DND-41 (cell line): ENCODE data around the gene MYNN.

Experiments
- ATAC-seq: fragments of 200-7000 bp; cut with Tn5 transposase; 3 replicates; pipeline ENCODE4 v1.9.1; 2021; ENCODE audit warnings: low read depth; ENCODE audit not compliant: insufficient read depth
- DNase-seq: peaks from one replicate; pipeline ENCODE4 v3.0.0-alpha.2; 2020
- H2AFZ ChIP-seq: 2 replicates; pipeline ENCODE4 v1.6.0; 2012; ENCODE audit warnings: low read depth, low read length
- H3K27ac ChIP-seq: 2 replicates; pipeline ENCODE4 v1.5.1; 2012; ENCODE audit warnings: low read length, inconsistent platforms
- H3K27me3 ChIP-seq: fragments of 200-600 bp; sonication (generic); 2 replicates; pipeline ENCODE4 v1.6.0; 2012; ENCODE audit warnings: low read length, mild to moderate bottlenecking, inconsistent platforms; ENCODE audit not compliant: insufficient read depth, poor library complexity
- H3K36me3 ChIP-seq: 2 replicates; pipeline ENCODE4 v1.5.1; 2012; ENCODE audit warnings: low read length, inconsistent platforms; ENCODE audit not compliant: insufficient read depth
- H3K4me1 ChIP-seq: 2 replicates; pipeline ENCODE4 v1.5.1; 2012; ENCODE audit warnings: mild to moderate bottlenecking, low read length; ENCODE audit not compliant: insufficient read depth
- H3K4me2 ChIP-seq: 2 replicates; pipeline ENCODE4 v1.6.0; 2012; ENCODE audit warnings: mild to moderate bottlenecking, moderate library complexity, low read length, inconsistent platforms; ENCODE audit not compliant: insufficient read depth
- H3K4me3 ChIP-seq, 2 experiments: fragments of 200-600 bp in 1 of 2; shearing (Covaris generic) in 1 of 2; 2 replicates each; pipeline ENCODE4 v1.5.1; 2012 to 2016; ENCODE audit warnings: inconsistent platforms in 2 of 2, low read length in 2 of 2, mild to moderate bottlenecking in 2 of 2, low read depth in 1 of 2, moderate library complexity in 1 of 2
- H3K79me2 ChIP-seq: 2 replicates; pipeline ENCODE4 v1.6.0; 2012; ENCODE audit warnings: low read length, inconsistent platforms; ENCODE audit not compliant: insufficient read depth
- H3K9ac ChIP-seq: 2 replicates; pipeline ENCODE4 v1.6.0; 2012; ENCODE audit warnings: low read depth, mild to moderate bottlenecking, inconsistent platforms, low read length, moderate library complexity
- H3K9me3 ChIP-seq: 2 replicates; pipeline ENCODE4 v1.5.1; 2012; ENCODE audit warnings: low read length, moderate library complexity, mild to moderate bottlenecking, inconsistent platforms; ENCODE audit not compliant: insufficient read depth, severe bottlenecking
- H4K20me1 ChIP-seq: 2 replicates; pipeline ENCODE4 v1.6.0; 2012; ENCODE audit warnings: low read length; ENCODE audit not compliant: insufficient read depth
- EZH2 ChIP-seq: IDR thresholded peaks from 3 replicates; pipeline ENCODE4 v1.6.1; 2012; ENCODE audit warnings: borderline replicate concordance, low read depth, mild to moderate bottlenecking, moderate library complexity, low read length, inconsistent platforms; ENCODE audit not compliant: severe bottlenecking
- TF ChIP-seq, protein P1 (sequence below): IDR thresholded peaks from 2 replicates; pipeline ENCODE4 v1.5.1; 2012; ENCODE audit warnings: borderline replicate concordance, low read length, moderate library complexity, mild to moderate bottlenecking; ENCODE audit not compliant: poor library complexity, severe bottlenecking; ENCODE audit errors: extremely low read depth

MYNN gene

DNA sequence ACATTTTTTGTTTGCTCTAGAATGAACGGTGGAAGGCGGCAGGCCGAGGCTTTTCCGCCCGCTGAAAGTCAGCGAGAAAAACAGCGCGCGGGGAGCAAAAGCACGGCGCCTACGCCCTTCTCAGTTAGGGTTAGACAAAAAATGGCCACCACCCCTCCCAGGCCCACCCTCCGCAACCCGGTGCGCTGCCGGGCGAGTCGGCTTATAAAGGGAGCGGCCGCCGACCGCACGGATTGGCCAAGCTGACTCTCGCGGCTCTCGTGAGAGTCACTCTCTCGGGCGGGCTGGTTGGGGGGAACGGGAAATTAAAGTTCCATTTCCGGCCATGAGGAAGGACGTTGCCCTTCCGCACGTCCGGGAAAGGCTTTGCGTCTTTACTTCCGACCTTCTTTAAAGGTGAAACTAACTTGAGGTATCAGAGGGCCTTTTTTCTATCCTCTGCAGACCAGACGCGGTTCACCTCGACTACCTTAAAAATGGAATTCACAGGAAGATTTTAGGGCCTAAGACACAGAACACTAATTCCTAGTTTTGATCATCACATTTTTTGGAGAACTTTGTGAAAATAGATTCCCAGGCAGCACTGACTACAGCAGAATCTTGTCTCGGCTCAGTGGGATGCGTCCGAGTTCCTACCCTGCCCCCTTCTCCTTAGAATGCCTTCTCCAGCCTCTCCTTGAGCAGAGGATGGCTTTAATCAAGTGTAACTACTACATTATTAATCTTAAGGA lies 8.1 kb upstream of the MYNN start, which contains the start of gene TERC:
Gene TERC (minus strand): TSS at position 179 of the 731 bp plus-strand sequence.
- H3K27ac ChIP-seq = peak within 1 kb of the TSS; percentile 94
- peak within 1 kb of the TSS; percentile 73 to 91 for H3K4me3 ChIP-seq
- peaks cover 31% of the 10 kb centered on the region for H3K4me1 ChIP-seq
- no peak for TF ChIP-seq EZH2
- TF ChIP-seq, protein P1, sequence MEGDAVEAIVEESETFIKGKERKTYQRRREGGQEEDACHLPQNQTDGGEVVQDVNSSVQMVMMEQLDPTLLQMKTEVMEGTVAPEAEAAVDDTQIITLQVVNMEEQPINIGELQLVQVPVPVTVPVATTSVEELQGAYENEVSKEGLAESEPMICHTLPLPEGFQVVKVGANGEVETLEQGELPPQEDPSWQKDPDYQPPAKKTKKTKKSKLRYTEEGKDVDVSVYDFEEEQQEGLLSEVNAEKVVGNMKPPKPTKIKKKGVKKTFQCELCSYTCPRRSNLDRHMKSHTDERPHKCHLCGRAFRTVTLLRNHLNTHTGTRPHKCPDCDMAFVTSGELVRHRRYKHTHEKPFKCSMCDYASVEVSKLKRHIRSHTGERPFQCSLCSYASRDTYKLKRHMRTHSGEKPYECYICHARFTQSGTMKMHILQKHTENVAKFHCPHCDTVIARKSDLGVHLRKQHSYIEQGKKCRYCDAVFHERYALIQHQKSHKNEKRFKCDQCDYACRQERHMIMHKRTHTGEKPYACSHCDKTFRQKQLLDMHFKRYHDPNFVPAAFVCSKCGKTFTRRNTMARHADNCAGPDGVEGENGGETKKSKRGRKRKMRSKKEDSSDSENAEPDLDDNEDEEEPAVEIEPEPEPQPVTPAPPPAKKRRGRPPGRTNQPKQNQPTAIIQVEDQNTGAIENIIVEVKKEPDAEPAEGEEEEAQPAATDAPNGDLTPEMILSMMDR = no peak
- H3K9me3 ChIP-seq = no peaks in the 10 kb centered on the region
- DNase-seq (peak; percentile 93), ATAC-seq (peak; percentile 87)
- peak within 1 kb of the TSS; percentile 87 for H3K4me2 ChIP-seq
- H3K79me2 ChIP-seq = no peaks in the 10 kb centered on the region
- peak within 1 kb of the TSS; percentile 97 for H2AFZ ChIP-seq
- no peaks in the 10 kb centered on the region for H3K27me3 ChIP-seq
- no peaks in the 10 kb centered on the region for H3K36me3 ChIP-seq
- H3K9ac ChIP-seq = peak within 1 kb of the TSS; percentile 86
- no peaks in the 10 kb centered on the region for H4K20me1 ChIP-seq

DNA sequence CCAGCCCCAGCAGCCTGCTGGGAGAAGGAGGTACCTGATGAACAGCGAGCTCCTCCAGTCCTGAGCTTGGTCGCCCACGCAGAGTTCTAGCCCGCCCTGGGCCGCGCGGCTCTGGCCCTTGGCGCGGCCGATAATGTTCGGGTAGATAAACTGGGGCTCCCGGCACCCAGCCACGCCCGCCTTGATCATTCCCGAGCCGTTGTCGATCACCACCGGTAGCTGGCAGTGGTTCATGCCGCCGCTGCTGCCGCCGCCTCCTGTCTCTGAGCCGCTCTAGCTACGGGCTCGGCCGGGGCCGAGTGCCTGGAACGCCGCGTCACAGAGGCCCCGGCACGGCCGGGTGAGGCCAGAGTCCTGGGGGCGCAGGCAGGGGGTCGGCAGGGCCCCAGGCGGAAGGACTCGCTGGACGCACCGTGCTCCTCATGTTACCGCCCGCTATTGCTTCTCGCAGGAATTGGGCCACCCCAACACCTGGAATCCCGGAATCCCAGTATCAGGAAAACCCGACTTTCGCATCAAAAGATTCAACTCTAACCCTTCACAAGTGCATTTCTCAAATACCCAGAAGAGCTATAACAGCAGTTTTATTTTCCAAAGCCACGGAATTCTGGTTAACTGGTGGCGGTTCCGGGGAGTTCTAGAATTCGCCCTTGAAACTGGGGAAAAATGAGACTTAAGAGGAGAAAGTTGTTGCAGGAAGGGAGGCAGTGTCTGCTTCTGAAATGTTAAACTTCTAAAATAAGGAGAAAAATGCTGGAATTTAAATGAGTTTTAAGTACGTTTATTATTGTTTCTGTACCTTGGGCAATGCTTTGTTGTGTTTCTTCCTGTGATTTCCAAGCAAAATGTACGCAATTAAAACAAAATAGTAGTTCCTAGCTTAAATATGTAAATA lies 3.7 kb upstream of the MYNN start, which contains the start of gene ACTRT3:
Gene ACTRT3 (minus strand): TSS at position 275 of the 895 bp plus-strand sequence. CDS start 41 bp downstream, at position 234.
- no peak for ATAC-seq

DNA sequence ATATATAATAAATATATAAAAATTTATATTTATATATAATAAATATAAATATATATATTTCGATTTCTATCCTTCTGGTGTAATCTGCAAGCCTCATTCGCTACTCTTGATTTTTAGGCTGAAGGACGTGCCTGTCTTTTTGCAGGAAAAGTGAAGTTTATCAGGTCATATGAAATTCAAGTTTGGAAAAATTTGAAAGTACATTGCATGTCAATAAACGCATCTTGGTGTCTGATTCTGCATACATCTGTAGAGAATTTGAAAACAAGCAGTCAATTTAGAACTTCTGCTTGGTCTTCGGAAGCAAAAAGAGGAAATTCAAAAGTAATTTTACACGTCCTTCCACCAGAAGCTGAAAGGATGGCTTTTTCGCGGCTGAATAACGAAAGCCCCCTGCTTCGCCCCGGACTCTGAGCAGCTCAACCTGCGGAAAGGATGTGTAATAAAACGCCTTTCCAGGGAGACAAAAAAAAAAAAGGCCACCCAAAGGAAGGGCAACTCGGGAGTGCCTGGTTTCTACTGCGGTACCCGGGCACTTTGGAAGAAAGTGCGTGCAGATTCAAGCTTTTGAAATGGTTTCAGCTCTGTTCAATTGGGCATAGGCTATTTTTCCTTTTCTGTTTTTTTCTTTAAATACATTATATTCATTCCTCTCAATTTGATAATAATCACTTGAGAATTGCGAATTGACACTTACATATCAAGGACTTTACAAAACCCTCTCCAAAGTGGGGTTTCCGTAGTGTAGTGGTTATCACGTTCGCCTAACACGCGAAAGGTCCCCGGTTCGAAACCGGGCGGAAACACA lies 1.5 kb upstream of the MYNN start:
- TF ChIP-seq, protein P1 = no peak
- no peak for TF ChIP-seq EZH2
- H3K27ac ChIP-seq = peak overlapping the region; percentile 92
- peak overlapping the region; percentile 78 for H3K4me2 ChIP-seq
- H3K27me3 ChIP-seq = no peaks in the 10 kb centered on the region
- H3K79me2 ChIP-seq = peaks cover 35% of the 10 kb centered on the region
- peak; percentile 77 for DNase-seq
- H3K9ac ChIP-seq = peak overlapping the region; percentile 87
- peaks cover 32% of the 10 kb centered on the region for H3K4me1 ChIP-seq
- H3K36me3 ChIP-seq = peaks cover 24% of the 10 kb centered on the region
- H4K20me1 ChIP-seq = no peaks in the 10 kb centered on the region; the same call in 1 of the 2 replicates
- H3K4me3 ChIP-seq = peak overlapping the region; percentile 79 to 80
- peak; percentile 17; the same call in 2 of the 3 replicates for ATAC-seq
- peak overlapping the region; percentile 96 for H2AFZ ChIP-seq
- no peaks in the 10 kb centered on the region for H3K9me3 ChIP-seq

More for the DNA sequence above, 3.7 kb upstream of the MYNN start, which contains the start of gene ACTRT3:
- no peaks in the 10 kb centered on the region for H3K9me3 ChIP-seq
- H3K36me3 ChIP-seq = peaks cover 5% of the 10 kb centered on the region
- TF ChIP-seq EZH2 = no peak
- TF ChIP-seq, protein P1 = no peak
- peak; percentile 43 for DNase-seq
- peak within 1 kb of the TSS; percentile 50 for H3K9ac ChIP-seq
- H3K27me3 ChIP-seq = no peaks in the 10 kb centered on the region
- no peak within 1 kb of the TSS; the same call in 1 of the 2 replicates for H3K27ac ChIP-seq
- peak within 1 kb of the TSS; percentile 71 for H2AFZ ChIP-seq
- H3K79me2 ChIP-seq = peaks cover 16% of the 10 kb centered on the region
- no peaks in the 10 kb centered on the region; the same call in 1 of the 2 replicates for H4K20me1 ChIP-seq
- peak within 1 kb of the TSS; percentile 29 to 54; a peak in 3 of 4 replicates for H3K4me3 ChIP-seq
- H3K4me1 ChIP-seq = peaks cover 22% of the 10 kb centered on the region
- peak within 1 kb of the TSS; percentile 65 for H3K4me2 ChIP-seq
